ENCODE results near the gene HLA-DMA. TPM values are rescaled to one million over a fixed set of nuclear protein-coding genes. Genes with fewer than 3 reads are reported as not detected.

Gene HLA-DMA
- total RNA-seq, 2 experiments from 2014 or later: 12.7 to 14.5 TPM

DNA sequence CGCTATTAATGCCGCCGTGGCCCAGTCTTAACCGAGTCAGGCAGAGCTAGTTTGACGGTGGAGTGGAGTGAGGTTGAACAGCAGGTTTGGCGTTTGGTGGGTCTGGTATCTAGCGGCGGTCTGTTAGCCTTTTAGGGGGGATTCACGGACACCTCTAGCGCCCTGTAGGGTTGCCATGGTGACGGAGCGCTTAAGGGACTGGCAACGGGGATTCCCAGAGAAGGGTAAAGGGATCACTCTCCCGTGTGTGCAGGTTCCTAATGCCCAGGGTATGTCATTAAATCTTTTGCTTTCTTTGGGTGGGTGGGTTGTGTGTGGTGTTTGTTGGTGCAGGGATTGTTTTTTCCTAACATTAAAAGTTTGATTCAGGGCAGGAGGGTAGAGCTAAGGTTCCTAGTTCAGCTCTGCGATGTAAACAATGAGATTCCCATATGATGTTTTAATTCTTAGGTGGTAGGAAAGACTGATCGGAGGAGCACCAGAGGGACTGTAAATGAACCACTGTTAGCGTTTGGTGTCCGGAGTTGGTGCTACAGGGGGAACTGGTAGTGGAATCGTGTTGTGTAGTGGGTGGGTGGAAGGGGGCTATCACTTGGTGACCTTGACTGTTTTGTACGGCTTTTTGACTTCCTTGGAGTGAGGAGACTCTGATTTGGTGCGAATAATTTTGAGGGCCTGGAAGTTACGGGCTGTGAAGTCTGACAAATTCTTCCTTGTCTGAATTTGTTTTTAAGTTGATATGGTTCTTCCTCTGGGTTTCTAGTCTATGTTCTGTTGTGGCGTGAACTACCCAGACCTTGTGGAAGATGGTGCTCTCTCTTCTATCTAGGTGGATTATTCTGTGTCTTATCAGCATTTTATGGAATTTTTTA lies 20.5 kb upstream of the HLA-DMA start:
- intact Hi-C loops (cut with micrococcal nuclease): loop anchor here (1.0 to 10.0 kb wide), 5 partner anchors 11 to 1149 kb away; partner anchors contain the start of genes AGPAT1, HSPA1B, RNF5 and TAPBP
- CTCF ChIA-PET: interaction anchor here (1.4 to 14.5 kb wide), 5 partner anchors 12 to 135 kb away, joined by 3 to 167 read pairs (median 90); partner anchors contain the start of genes HLA-DMA, HLA-DMB and TAP2
- peak; percentile 73 for DNase-seq
- Mint-ChIP-seq H3K36me3 (ENCODE audit: low read depth) (peaks cover 86% of the 10 kb centered on the region), H3K9me3 (no peaks in the 10 kb centered on the region), H3K27ac (peak overlapping the region; percentile 100), H3K27me3 (ENCODE audit: low read depth) (no peaks in the 10 kb centered on the region), H3K4me3 (peak overlapping the region; percentile 93), H3K4me1 (ENCODE audit: low read depth) (peaks cover 36% of the 10 kb centered on the region)

DNA sequence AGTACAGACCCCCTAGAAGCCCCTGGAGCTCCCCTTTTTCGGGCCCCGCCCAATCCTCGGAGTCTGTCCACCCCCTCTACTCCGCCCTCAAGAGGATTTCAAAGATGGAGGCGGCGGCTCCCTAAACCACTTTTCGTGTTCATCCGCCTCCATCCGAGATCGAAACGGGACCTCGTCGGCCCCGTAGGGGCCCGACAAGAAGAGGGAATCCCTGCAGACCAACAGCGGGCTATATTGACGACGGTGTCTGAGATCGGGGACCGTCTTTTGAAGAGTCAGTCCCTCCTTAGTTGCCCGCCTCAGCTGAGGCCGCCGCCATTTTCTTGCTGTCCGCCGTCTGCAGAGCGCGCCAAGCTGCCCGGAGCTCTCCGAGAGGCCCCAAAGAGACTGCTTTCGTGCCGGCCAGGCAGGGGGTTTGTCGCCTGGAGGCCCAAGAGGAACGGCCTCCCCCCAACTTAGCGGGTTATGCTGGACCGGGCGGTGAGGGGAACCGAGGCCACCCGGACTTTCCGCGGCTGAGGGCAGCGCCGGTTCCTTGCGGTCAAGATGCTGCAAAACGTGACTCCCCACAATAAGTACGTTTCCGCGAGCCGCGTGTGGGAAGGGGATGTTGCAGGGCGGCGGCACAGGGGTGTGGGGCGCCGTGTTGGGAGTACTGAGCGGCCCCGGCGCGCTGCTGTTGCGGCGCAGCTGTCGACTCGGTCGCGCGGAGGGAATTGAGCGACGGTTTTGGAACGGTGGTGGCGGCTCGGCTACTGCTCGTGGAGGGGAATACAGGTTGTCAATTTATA lies 19.7 kb upstream of the HLA-DMA start:
- no peaks in the 10 kb centered on the region for H3K27me3 Mint-ChIP-seq (ENCODE audit: low read depth)
- H3K27ac Mint-ChIP-seq: peak overlapping the region; percentile 100
- CTCF ChIA-PET: interaction anchor here (1.7 to 14.5 kb wide), 6 partner anchors 13 to 134 kb away, joined by 4 to 167 read pairs (median 55); partner anchors contain the start of genes HLA-DMA, HLA-DMB and TAP2
- H3K9me3 Mint-ChIP-seq: no peaks in the 10 kb centered on the region
- peak; percentile 50 for DNase-seq
- H3K36me3 Mint-ChIP-seq (ENCODE audit: low read depth): peaks cover 80% of the 10 kb centered on the region
- H3K4me3 Mint-ChIP-seq: peak overlapping the region; percentile 93
- peaks cover 28% of the 10 kb centered on the region for H3K4me1 Mint-ChIP-seq (ENCODE audit: low read depth)
- intact Hi-C loops (cut with micrococcal nuclease): loop anchor here (1.0 to 10.0 kb wide), 6 partner anchors 12 to 1148 kb away; partner anchors contain the start of genes AGPAT1, HSPA1B, PSMB8 and RNF5

DNA sequence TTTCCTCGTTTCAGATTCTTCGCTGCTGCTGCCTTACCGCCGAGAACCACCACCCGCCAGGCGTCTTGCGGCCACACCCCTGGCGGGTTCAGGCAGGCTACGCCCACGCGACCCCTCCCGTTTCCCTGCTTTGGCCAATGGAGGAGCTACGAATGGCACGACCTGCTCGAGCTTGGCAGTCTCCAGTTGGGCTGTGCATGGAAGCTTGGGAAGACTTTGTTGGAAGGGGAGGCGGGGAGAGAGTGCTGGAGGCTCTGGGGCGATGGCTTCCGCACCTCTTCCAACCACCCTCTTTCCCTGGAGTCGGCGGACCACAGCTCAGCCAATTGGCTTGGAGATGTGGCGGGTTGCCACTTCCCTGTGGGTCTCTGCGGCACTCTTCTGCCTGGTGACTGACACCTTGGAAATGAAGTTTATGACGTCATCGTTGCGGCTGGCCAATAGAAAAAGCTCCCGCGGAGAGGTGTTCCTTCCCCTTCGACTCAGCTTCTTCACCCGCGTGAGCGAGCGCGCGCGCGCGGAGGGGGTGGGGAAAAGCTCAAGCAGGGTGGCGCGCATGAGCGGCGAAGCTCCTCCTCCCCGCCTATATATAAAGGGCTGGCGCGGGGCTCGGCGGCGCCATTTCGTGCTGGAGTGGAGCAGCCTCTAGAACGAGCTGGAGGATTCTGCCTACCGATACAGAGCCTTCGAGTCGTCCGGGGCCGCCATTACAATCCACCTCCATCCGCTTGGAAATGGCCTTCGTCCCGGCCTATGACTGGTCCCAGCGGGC lies 18.9 kb upstream of the HLA-DMA start:
- Mint-ChIP-seq H3K27me3 (ENCODE audit: low read depth) (no peaks in the 10 kb centered on the region), H3K27ac (peak overlapping the region; percentile 100), H3K4me1 (ENCODE audit: low read depth) (peaks cover 24% of the 10 kb centered on the region), H3K4me3 (peak overlapping the region; percentile 93), H3K9me3 (no peaks in the 10 kb centered on the region), H3K36me3 (ENCODE audit: low read depth) (peaks cover 75% of the 10 kb centered on the region)
- intact Hi-C loops (cut with micrococcal nuclease): loop anchor here (1.0 to 10.0 kb wide), 9 partner anchors 127 to 1233 kb away; partner anchors contain the start of genes AGPAT1, CUTA, HSPA1B and PSMB8
- DNase-seq: peak; percentile 100
- CTCF ChIA-PET: interaction anchor here (0.6 to 14.5 kb wide), 10 partner anchors 14 to 133 kb away, joined by 3 to 167 read pairs (median 8); partner anchors contain the start of genes HLA-DMA, HLA-DMB, PSMB9 and TAP1

DNA sequence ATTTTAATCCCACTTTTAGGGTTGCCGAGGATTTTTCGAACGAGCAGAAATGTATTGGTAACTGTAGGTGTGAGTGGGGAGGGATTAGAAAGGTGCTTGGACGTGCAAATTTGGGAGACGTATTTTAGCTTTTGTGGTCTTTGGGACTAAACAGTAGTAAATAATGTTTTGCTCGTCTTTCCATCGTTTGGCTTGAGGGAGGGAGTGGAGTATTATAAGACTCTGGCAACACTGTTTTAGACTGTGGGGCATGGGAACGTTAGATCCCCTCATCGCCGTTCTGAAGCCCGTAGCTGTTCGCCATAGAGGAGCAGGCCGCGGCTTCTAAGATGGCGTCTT lies 18.3 kb upstream of the HLA-DMA start:
- Mint-ChIP-seq H3K36me3 (ENCODE audit: low read depth) (peaks cover 69% of the 10 kb centered on the region), H3K4me3 (peak overlapping the region; percentile 93), H3K9me3 (no peaks in the 10 kb centered on the region), H3K4me1 (ENCODE audit: low read depth) (peaks cover 24% of the 10 kb centered on the region), H3K27me3 (ENCODE audit: low read depth) (no peaks in the 10 kb centered on the region), H3K27ac (peak overlapping the region; percentile 100)
- CTCF ChIA-PET: interaction anchor here (0.8 to 14.5 kb wide), 8 partner anchors 15 to 133 kb away, joined by 3 to 167 read pairs (median 15); partner anchors contain the start of genes HLA-DMA, HLA-DMB and TAP2
- intact Hi-C loops (cut with micrococcal nuclease): loop anchor here (1.0 to 10.0 kb wide), 8 partner anchors 230 to 1232 kb away; partner anchors contain the start of genes AGPAT1, CUTA, HSPA1B and RNF5
- DNase-seq: no peak

DNA sequence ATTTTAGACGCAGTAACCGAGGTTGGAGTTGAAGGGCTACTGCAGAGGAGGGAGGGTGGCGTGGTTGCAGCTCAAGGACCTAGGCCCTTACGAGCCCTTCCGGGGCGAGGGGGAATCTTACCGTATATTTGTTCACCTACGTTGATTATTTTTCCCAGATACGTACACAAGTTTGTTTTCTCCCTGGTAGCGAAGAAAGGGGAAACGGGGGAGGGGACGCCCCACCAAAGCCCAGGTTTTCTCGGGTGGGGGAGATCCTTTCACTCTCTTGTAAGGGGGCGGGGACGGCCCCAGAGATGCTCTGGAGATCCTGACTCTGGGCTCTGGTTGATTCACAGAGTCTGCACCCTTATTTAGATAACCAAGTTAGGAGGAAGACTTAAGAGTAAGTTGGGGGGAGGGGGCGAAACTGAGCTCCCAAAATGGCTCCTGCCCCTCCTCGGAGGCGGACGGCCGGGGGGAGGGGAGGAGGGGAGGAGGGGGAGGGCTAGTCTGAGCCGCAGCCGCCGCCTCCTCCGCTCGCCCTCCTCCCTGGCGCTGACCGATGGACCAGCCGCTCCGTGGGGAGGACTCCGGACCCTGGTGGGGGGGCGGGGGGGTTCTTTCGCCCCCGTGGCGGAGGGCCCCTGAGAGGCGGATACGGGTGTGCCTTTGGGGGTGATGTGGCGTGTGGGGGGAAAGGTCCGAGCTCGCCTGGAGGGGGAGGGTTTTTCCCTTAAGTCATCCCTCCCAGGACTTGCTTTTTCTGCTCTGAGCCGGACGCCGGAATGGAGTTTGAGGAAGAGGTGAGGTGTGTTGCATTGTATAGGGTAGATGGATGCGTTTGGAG lies 17.7 kb upstream of the HLA-DMA start:
- DNase-seq: peak; percentile 93
- CTCF ChIA-PET: interaction anchor here (1.3 to 14.5 kb wide), 7 partner anchors 15 to 350 kb away, joined by 3 to 167 read pairs (median 20); partner anchors contain the start of genes HLA-DMA, HLA-DMB and TAP2
- Mint-ChIP-seq H3K4me3 (peak overlapping the region; percentile 93), H3K9me3 (no peaks in the 10 kb centered on the region), H3K27me3 (ENCODE audit: low read depth) (no peaks in the 10 kb centered on the region), H3K27ac (peak overlapping the region; percentile 100), H3K4me1 (ENCODE audit: low read depth) (peaks cover 24% of the 10 kb centered on the region), H3K36me3 (ENCODE audit: low read depth) (peaks cover 63% of the 10 kb centered on the region)
- intact Hi-C loops (cut with micrococcal nuclease): loop anchor here (1.0 to 10.0 kb wide), 8 partner anchors 230 to 1232 kb away; partner anchors contain the start of genes AGPAT1, CUTA, HSPA1B and RNF5

DNA sequence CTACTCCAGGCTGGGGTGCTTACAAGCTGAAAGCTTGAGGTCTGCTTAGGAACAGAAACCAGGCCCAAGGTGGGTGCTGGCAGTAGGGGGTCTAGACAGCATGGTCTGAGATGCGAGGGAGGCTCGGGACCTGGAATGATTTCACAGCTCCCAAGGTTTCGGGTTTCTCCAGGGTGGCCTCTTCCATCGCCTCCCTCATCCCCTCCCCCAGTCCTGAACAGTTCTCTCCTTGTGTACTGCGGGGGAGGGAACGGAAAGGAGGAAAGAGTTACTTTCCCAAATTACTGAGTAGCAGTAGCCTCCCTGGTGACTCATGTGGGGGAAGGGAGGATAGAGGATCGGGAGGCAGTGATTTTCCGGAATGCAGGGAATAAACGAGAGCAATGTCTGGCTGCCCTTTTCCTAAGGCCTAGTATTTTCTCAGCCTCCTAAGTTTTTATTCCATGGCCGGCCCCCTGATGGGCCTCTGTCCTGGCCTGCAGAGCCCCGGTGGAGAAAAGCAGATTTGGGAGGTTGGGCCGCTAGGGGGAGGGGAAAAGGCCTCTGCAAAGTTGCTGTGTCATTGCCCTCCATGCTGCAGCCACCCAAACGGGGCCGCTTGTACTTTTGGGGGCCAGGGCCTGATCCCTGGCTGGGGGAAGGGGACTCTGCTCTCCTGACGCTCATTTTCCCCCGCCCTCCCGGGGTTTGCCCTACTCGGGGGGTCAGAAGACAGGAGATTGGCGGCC lies 17.0 kb upstream of the HLA-DMA start:
- peak; percentile 82 for DNase-seq
- Mint-ChIP-seq H3K36me3 (ENCODE audit: low read depth) (peaks cover 56% of the 10 kb centered on the region), H3K27ac (peak overlapping the region; percentile 100), H3K9me3 (no peaks in the 10 kb centered on the region), H3K27me3 (ENCODE audit: low read depth) (no peaks in the 10 kb centered on the region), H3K4me3 (peak overlapping the region; percentile 93), H3K4me1 (ENCODE audit: low read depth) (peaks cover 24% of the 10 kb centered on the region)
- intact Hi-C loops (cut with micrococcal nuclease): loop anchor here (2.0 to 10.0 kb wide), 8 partner anchors 15 to 1231 kb away; partner anchors contain the start of genes AGPAT1, CUTA, HSPA1B and RNF5
- CTCF ChIA-PET: interaction anchor here (1.1 to 14.5 kb wide), 6 partner anchors 15 to 351 kb away, joined by 3 to 167 read pairs (median 55); partner anchors contain the start of genes HLA-DMA, HLA-DMB and PSMB9

DNA sequence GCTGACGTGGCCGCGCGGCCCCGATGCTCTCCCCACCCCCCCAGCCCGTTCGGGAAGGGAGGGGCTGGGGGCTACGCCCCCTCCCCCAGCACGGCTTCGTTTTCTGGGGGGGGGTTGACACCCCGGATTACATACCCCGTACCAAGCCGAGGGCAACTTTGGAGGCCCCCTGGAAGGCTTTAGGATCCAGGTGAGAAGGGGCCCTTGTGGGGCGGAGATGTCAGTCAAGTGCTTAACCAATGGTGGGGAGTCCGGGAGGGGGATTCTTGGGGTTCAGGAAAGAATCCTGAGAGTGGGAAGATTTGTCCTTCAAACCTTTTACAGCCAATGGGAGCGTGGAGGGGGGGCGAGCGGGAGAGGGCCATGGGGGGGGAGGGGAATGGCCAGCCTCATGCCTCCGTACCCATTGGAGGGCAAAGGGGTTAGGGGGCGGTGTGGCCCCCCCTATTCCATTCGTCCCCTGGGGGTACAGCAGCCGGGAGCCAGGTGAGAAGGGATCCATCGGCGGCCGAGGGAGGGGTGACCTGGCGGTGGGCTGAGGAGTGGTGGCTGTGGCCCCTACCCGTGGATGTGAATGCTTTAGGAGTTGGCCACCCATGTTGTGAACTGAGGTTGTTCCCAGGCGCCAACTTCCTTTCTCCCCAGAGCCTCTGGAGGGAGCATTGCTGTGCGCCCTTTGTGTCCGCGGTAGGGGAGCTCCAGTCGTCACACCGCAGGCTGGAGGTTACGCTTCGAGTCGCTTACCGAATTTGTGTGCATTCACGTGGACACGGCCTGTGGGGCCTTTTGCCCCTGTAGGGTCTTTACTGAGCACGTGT lies 16.2 kb upstream of the HLA-DMA start:
- Mint-ChIP-seq H3K4me1 (ENCODE audit: low read depth) (peaks cover 27% of the 10 kb centered on the region), H3K27me3 (ENCODE audit: low read depth) (no peaks in the 10 kb centered on the region), H3K27ac (peak overlapping the region; percentile 100), H3K4me3 (peak overlapping the region; percentile 93), H3K36me3 (ENCODE audit: low read depth) (peaks cover 48% of the 10 kb centered on the region), H3K9me3 (no peaks in the 10 kb centered on the region)
- CTCF ChIA-PET: interaction anchor here (0.6 to 14.5 kb wide), 9 partner anchors 14 to 351 kb away, joined by 3 to 167 read pairs (median 3); partner anchors contain the start of genes HLA-DMA, PSMB9 and TAP2
- intact Hi-C loops (cut with micrococcal nuclease): loop anchor here (1.0 to 2.0 kb wide), 3 partner anchors 16 to 28 kb away; partner anchors contain the start of genes HLA-DMA and HLA-DMB
- DNase-seq: peak; percentile 84

DNA sequence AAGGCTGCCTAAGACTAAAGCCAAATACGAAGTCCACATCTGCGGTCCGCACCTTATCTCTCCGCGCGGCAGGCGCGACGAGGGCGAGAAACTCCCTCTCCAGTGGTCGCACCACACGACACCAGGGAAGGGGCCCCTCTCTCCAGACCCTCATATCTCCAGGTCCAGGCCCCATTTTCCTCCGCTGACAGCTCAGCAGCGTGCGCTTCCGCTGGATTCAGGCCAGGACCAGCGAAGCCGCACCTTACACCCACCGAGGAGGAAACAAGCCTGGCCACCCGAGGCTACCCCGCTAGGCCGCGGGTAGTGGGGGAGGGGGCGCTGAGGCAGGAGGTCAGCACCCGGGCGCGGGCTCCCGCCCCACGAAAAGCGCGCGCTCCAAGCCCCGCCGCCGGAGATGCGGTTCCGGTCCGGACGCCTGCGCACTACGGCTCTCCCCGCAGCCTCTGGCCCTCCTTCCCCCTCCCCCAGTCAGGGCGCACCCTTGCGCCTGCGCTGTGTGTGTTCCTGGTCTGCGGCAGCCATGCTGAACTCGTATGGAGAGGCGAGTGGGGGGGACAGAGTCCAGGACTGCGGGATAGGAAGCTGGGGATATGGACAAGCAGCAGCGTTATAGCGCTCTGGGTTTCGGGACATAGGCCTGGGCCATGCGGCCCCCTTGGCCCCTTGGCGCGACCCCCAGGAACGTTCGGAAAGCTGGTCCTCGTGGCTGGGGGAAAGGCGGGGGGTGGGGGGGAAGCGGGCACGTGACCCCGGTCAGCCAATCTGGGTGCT lies 15.4 kb upstream of the HLA-DMA start, which contains the start of gene BRD2:
TSS of gene BRD2 (plus strand) at position 502 of the 774 bp plus-strand sequence. CDS start 4,305 bp downstream, outside the sequence.
- intact Hi-C loops (cut with micrococcal nuclease): loop anchor here (1.0 to 2.0 kb wide), 3 partner anchors 15 to 27 kb away; partner anchors contain the start of genes HLA-DMA and HLA-DMB
- Mint-ChIP-seq H3K36me3 (ENCODE audit: low read depth) (peaks cover 40% of the 10 kb centered on the region), H3K9me3 (no peaks in the 10 kb centered on the region), H3K27ac (peak within 1 kb of the TSS; percentile 100), H3K27me3 (ENCODE audit: low read depth) (no peaks in the 10 kb centered on the region), H3K4me1 (ENCODE audit: low read depth) (peaks cover 30% of the 10 kb centered on the region), H3K4me3 (peak within 1 kb of the TSS; percentile 93)
- DNase-seq: peak; percentile 98
- CTCF ChIA-PET: interaction anchor here (0.6 to 14.5 kb wide), 13 partner anchors 12 to 130 kb away, joined by 3 to 167 read pairs (median 4); partner anchors contain the start of genes HLA-DMA, HLA-DMB, PSMB9 and TAP2
